GM18526 (cell line): ENCODE measurements around the gene ANKRD11.

Experiments used
- POLR2A ChIP-seq: IDR thresholded peaks from 3 replicates; pipeline ENCODE4 v1.6.1; 2011; ENCODE audit not compliant: insufficient read length; ENCODE audit errors: extremely low read depth

ANKRD11 gene

GRCh38 chr16:89517128-89517527 lies 26.8 kb upstream of the ANKRD11 start:
- no peak for TF ChIP-seq POLR2A

- no peak for TF ChIP-seq POLR2A
Measured at GRCh38 chr16:89512453-89512852, 22.1 kb upstream of the ANKRD11 start.

GRCh38 chr16:89511374-89511773 lies 21.0 kb upstream of the ANKRD11 start:
- no peak for TF ChIP-seq POLR2A

GRCh38 chr16:89510526-89510925 lies 20.2 kb upstream of the ANKRD11 start:
- TF ChIP-seq POLR2A = no peak

- peak; percentile 91 for TF ChIP-seq POLR2A
Measured at GRCh38 chr16:89507834-89508590, 17.7 kb upstream of the ANKRD11 start, which contains the start of gene SPG7. Gene SPG7 (plus strand): TSS chr16:89508403. CDS start chr16:89508418, 15 bp downstream.

- TF ChIP-seq POLR2A = no peak
Measured at GRCh38 chr16:89507214-89507833, 17.0 kb upstream of the ANKRD11 start.

- no peak for TF ChIP-seq POLR2A
Measured at GRCh38 chr16:89506791-89507191, 16.4 kb upstream of the ANKRD11 start.

GRCh38 chr16:89506113-89506504 lies 15.7 kb upstream of the ANKRD11 start:
- TF ChIP-seq POLR2A = no peak

- TF ChIP-seq POLR2A = peak; percentile 75
Measured at GRCh38 chr16:89505204-89506112, 15.1 kb upstream of the ANKRD11 start.

GRCh38 chr16:89504091-89504490 lies 13.7 kb upstream of the ANKRD11 start:
- no peak for TF ChIP-seq POLR2A

- no peak for TF ChIP-seq POLR2A
Measured at GRCh38 chr16:89502081-89502843, 11.9 kb upstream of the ANKRD11 start.

GRCh38 chr16:89499767-89500166 lies 9.4 kb upstream of the ANKRD11 start:
- TF ChIP-seq POLR2A = no peak

GRCh38 chr16:89498839-89499238 lies 8.5 kb upstream of the ANKRD11 start:
- no peak for TF ChIP-seq POLR2A

GRCh38 chr16:89495121-89495520 lies 4.8 kb upstream of the ANKRD11 start:
- no peak for TF ChIP-seq POLR2A

- no peak for TF ChIP-seq POLR2A
Measured at GRCh38 chr16:89493776-89494175, 3.4 kb upstream of the ANKRD11 start.
